NCI-H345 treated with DMSO at 0.1 percent for 48 hours (cell line): ENCODE measurements around the gene GNG3.
"Not testable (repeated sequence)": the region's sequence is repeated elsewhere in the genome, so short reads cannot be mapped to it uniquely, and the experiment has no call there.

Experiments
- DNase-seq: peaks from one replicate; lab custom pipeline; 2025; ENCODE audit not compliant: unreplicated experiment; lab: John Stamatoyannopoulos, UW

Gene GNG3

GRCh38 chr11:62707277-62707861 is at the start of gene GNG3, which contains the start of gene BSCL2:
TSS of gene GNG3 (plus strand) at chr11:62707676. CDS start at chr11:62708296, 620 bp downstream.
TSS of gene BSCL2 (minus strand) at chr11:62707424. CDS start at chr11:62707195, 229 bp downstream.
- DNase-seq, result no peak

GRCh38 chr11:62664405-62665074 is 42.9 kb upstream of the GNG3 start:
- DNase-seq, result peak; percentile 72

GRCh38 chr11:62665075-62665598 is 42.3 kb upstream of the GNG3 start, which contains the start of the genes C11orf98 and CSKMT:
TSS of gene C11orf98 (minus strand) at chr11:62665210. CDS start at chr11:62665169, 41 bp downstream.
TSS of gene CSKMT (plus strand) at chr11:62665312. CDS start at chr11:62665880, 568 bp downstream.
- DNase-seq, result peak; percentile 74

GRCh38 chr11:62665599-62666258 is 41.7 kb upstream of the GNG3 start:
- no peak for DNase-seq

- DNase-seq, result no peak
Measured at GRCh38 chr11:62666259-62666926, 41.1 kb upstream of the GNG3 start.

GRCh38 chr11:62667460-62667859 is 40.0 kb upstream of the GNG3 start:
- no peak for DNase-seq

- no peak for DNase-seq
Measured at GRCh38 chr11:62669420-62670161, 37.9 kb upstream of the GNG3 start.

- no peak for DNase-seq
Measured at GRCh38 chr11:62671236-62671607, 36.3 kb upstream of the GNG3 start.

GRCh38 chr11:62671608-62672389 is 35.7 kb upstream of the GNG3 start, which contains the start of the genes LBHD1 and UQCC3:
TSS of gene LBHD1 (minus strand) at chr11:62672267. CDS start at chr11:62670031, 2,236 bp downstream.
TSS of gene UQCC3 (plus strand) at chr11:62671673. CDS start at chr11:62671746, 73 bp downstream.
- peak; percentile 69 for DNase-seq

GRCh38 chr11:62673196-62673525 is 34.3 kb upstream of the GNG3 start:
- DNase-seq, result no peak

GRCh38 chr11:62675415-62675814 is 32.1 kb upstream of the GNG3 start:
- DNase-seq, result not testable (repeated sequence)

- no peak for DNase-seq
Measured at GRCh38 chr11:62676698-62677097, 30.8 kb upstream of the GNG3 start.

- DNase-seq, result no peak
Measured at GRCh38 chr11:62677156-62677555, 30.3 kb upstream of the GNG3 start.

GRCh38 chr11:62677714-62678113 is 29.8 kb upstream of the GNG3 start:
- DNase-seq, result no peak

- no peak for DNase-seq
Measured at GRCh38 chr11:62678433-62678769, 29.1 kb upstream of the GNG3 start.

- peak; percentile 75 for DNase-seq
Measured at GRCh38 chr11:62678770-62679696, 28.4 kb upstream of the GNG3 start, which contains the start of gene UBXN1. TSS of gene UBXN1 (minus strand) at chr11:62679073. CDS start at chr11:62678923, 150 bp downstream.

- DNase-seq, result peak; percentile 26
Measured at GRCh38 chr11:62680825-62681240, 26.6 kb upstream of the GNG3 start.

GRCh38 chr11:62682518-62682917 is 25.0 kb upstream of the GNG3 start:
- DNase-seq, result no peak
